Astrocyte (in vitro differentiated cells and primary cell): Measurements from ENCODE around the gene FGF9. TPM values are rescaled to one million over a fixed set of nuclear protein-coding genes. Genes with fewer than 3 reads are reported as not detected.

Experiments used
- DNase-seq: peaks from one replicate; pipeline ENCODE4 v3.0.0-alpha.2; 2010; ENCODE audit warnings: low read depth
- FAIRE-seq: peaks from 2 replicates; lab custom pipeline; 2011; peaks lifted over from hg19 to GRCh38; lab: Jason Lieb, UNC
- H2AFZ ChIP-seq: 2 replicates; pipeline ENCODE4 v1.6.0; 2012; ENCODE audit warnings: low read depth, low read length, inconsistent platforms
- H3K27ac ChIP-seq: 2 replicates; pipeline ENCODE4 v1.5.1; 2011; ENCODE audit warnings: low read depth, low read length, inconsistent platforms
- H3K27me3 ChIP-seq: 2 replicates; pipeline ENCODE4 v1.6.0; 2011; ENCODE audit warnings: low read length, inconsistent platforms; ENCODE audit not compliant: insufficient read depth
- H3K36me3 ChIP-seq: 2 replicates; pipeline ENCODE4 v1.5.1; 2011; ENCODE audit warnings: low read length, inconsistent platforms; ENCODE audit not compliant: insufficient read depth
- H3K4me1 ChIP-seq: 2 replicates; pipeline ENCODE4 v1.5.1; 2011; ENCODE audit warnings: low read length, inconsistent platforms; ENCODE audit not compliant: insufficient read depth
- H3K4me2 ChIP-seq: 2 replicates; pipeline ENCODE4 v1.6.0; 2012; ENCODE audit warnings: low read length, inconsistent platforms
- H3K4me3 ChIP-seq: 2 replicates; pipeline ENCODE4 v1.5.1; 2011; ENCODE audit warnings: low read depth, mild to moderate bottlenecking, low read length, inconsistent platforms; ENCODE audit not compliant: insufficient read depth
- H3K79me2 ChIP-seq: 2 replicates; pipeline ENCODE4 v1.6.0; 2012; ENCODE audit warnings: mild to moderate bottlenecking, low read length, inconsistent platforms; ENCODE audit not compliant: insufficient read depth
- H3K9ac ChIP-seq: 2 replicates; pipeline ENCODE4 v1.6.0; 2012; ENCODE audit warnings: mild to moderate bottlenecking, low read length, inconsistent platforms
- H3K9me3 ChIP-seq: 2 replicates; pipeline ENCODE4 v1.5.1; 2012; ENCODE audit warnings: low read depth, mild to moderate bottlenecking, low read length, inconsistent platforms; ENCODE audit not compliant: insufficient read depth
- H4K20me1 ChIP-seq: 2 replicates; pipeline ENCODE4 v1.6.0; 2012; ENCODE audit warnings: low read length, inconsistent platforms; ENCODE audit not compliant: insufficient read depth
- H3K27ac Mint-ChIP-seq: one replicate; pipeline ENCODE4 v1.8.0; 2021; ENCODE audit warnings: mild to moderate bottlenecking, mixed read lengths; ENCODE audit not compliant: unreplicated experiment
- H3K27me3 Mint-ChIP-seq: one replicate; pipeline ENCODE4 v1.8.0; 2021; ENCODE audit warnings: low read depth, mixed read lengths; ENCODE audit not compliant: unreplicated experiment
- H3K36me3 Mint-ChIP-seq: one replicate; pipeline ENCODE4 v1.8.0; 2021; ENCODE audit warnings: low read depth, mixed read lengths; ENCODE audit not compliant: unreplicated experiment
- H3K4me1 Mint-ChIP-seq: one replicate; pipeline ENCODE4 v1.8.0; 2021; ENCODE audit warnings: low read depth, mixed read lengths; ENCODE audit not compliant: unreplicated experiment
- H3K4me3 Mint-ChIP-seq: one replicate; pipeline ENCODE4 v1.8.0; 2021; ENCODE audit warnings: mild to moderate bottlenecking, moderate library complexity, mixed read lengths; ENCODE audit not compliant: unreplicated experiment
- H3K9me3 Mint-ChIP-seq: one replicate; pipeline ENCODE4 v1.8.0; 2021; ENCODE audit warnings: mild to moderate bottlenecking, mixed read lengths; ENCODE audit not compliant: unreplicated experiment
- CTCF ChIP-seq: IDR thresholded peaks from 2 replicates; pipeline ENCODE4 v1.5.1; 2011; ENCODE audit warnings: low read depth, mild to moderate bottlenecking, inconsistent platforms, low read length, moderate library complexity; ENCODE audit not compliant: insufficient read depth
- EZH2 ChIP-seq: IDR thresholded peaks from 2 replicates; pipeline ENCODE4 v1.6.1; 2012; ENCODE audit warnings: mild to moderate bottlenecking, low read length, inconsistent platforms; ENCODE audit not compliant: insufficient read depth
- total RNA-seq: library from RNA; stranded (reverse); gene quantifications from 2 replicates; pipeline ENCODE4 v1.2.1, GENCODE V29; 2021

The FGF9 gene
- total RNA-seq, 1 donor from 2014 or later, result 0.27 TPM

- no peaks in the 10 kb centered on the region for H3K79me2 ChIP-seq
- H3K4me1 Mint-ChIP-seq, result no peaks in the 10 kb centered on the region
- no peak overlapping the region for H3K4me3 ChIP-seq
- H3K9me3 Mint-ChIP-seq, result peaks cover 2% of the 10 kb centered on the region
- peak overlapping the region; percentile 67 for H3K4me2 ChIP-seq
- peak overlapping the region; percentile 41 for H2AFZ ChIP-seq
- no peak for TF ChIP-seq CTCF
- TF ChIP-seq EZH2, result no peak
- no peaks in the 10 kb centered on the region for H3K9me3 ChIP-seq
- H3K4me1 ChIP-seq, result peaks cover 3% of the 10 kb centered on the region
- no peaks in the 10 kb centered on the region for H4K20me1 ChIP-seq
- no peak overlapping the region for H3K27ac Mint-ChIP-seq
- no peak overlapping the region for H3K9ac ChIP-seq
- FAIRE-seq, result no peak
- no peak overlapping the region for H3K4me3 Mint-ChIP-seq
- DNase-seq, result no peak
- no peak overlapping the region for H3K27ac ChIP-seq
- H3K27me3 ChIP-seq, result no peaks in the 10 kb centered on the region
- H3K36me3 Mint-ChIP-seq, result no peaks in the 10 kb centered on the region
- peaks cover 14% of the 10 kb centered on the region for H3K27me3 Mint-ChIP-seq
- H3K36me3 ChIP-seq, result no peaks in the 10 kb centered on the region
Measured at GRCh38 chr13:21735701-21736401, 65.0 kb downstream of the FGF9 start.

- Histone ChIP-seq H3K27ac (no peak overlapping the region), H3K36me3 (no peaks in the 10 kb centered on the region), H3K27me3 (no peaks in the 10 kb centered on the region), H4K20me1 (no peaks in the 10 kb centered on the region), H3K4me1 (peaks cover 3% of the 10 kb centered on the region), H3K79me2 (no peaks in the 10 kb centered on the region), H3K4me3 (no peak overlapping the region), H3K4me2 (no peak overlapping the region), H3K9me3 (no peaks in the 10 kb centered on the region), H2AFZ (no peak overlapping the region), H3K9ac (no peak overlapping the region)
- FAIRE-seq (no peak), DNase-seq (no peak)
- H3K27me3 Mint-ChIP-seq, result peaks cover 18% of the 10 kb centered on the region
- H3K4me1 Mint-ChIP-seq, result no peaks in the 10 kb centered on the region
- TF ChIP-seq CTCF (no peak), EZH2 (no peak)
- H3K9me3 Mint-ChIP-seq, result no peaks in the 10 kb centered on the region
- no peak overlapping the region for H3K4me3 Mint-ChIP-seq
- no peak overlapping the region for H3K27ac Mint-ChIP-seq
- H3K36me3 Mint-ChIP-seq, result no peaks in the 10 kb centered on the region
Measured at GRCh38 chr13:21736926-21737325, 66.1 kb downstream of the FGF9 start.

- H3K36me3 Mint-ChIP-seq, result no peaks in the 10 kb centered on the region
- H3K9me3 Mint-ChIP-seq, result no peaks in the 10 kb centered on the region
- no peak overlapping the region for H3K27ac ChIP-seq
- H3K4me1 Mint-ChIP-seq, result no peaks in the 10 kb centered on the region
- H3K36me3 ChIP-seq, result no peaks in the 10 kb centered on the region
- no peaks in the 10 kb centered on the region for H3K9me3 ChIP-seq
- DNase-seq, result no peak
- H3K4me3 ChIP-seq, result no peak overlapping the region
- peaks cover 18% of the 10 kb centered on the region for H3K27me3 Mint-ChIP-seq
- H4K20me1 ChIP-seq, result no peaks in the 10 kb centered on the region
- no peak for FAIRE-seq
- H3K4me2 ChIP-seq, result no peak overlapping the region
- peaks cover 3% of the 10 kb centered on the region for H3K4me1 ChIP-seq
- H3K9ac ChIP-seq, result no peak overlapping the region
- no peaks in the 10 kb centered on the region for H3K27me3 ChIP-seq
- no peak overlapping the region for H2AFZ ChIP-seq
- H3K27ac Mint-ChIP-seq, result no peak overlapping the region
- no peak for TF ChIP-seq EZH2
- TF ChIP-seq CTCF, result no peak
- H3K79me2 ChIP-seq, result no peaks in the 10 kb centered on the region
- H3K4me3 Mint-ChIP-seq, result no peak overlapping the region
Measured at GRCh38 chr13:21738630-21739029, 67.8 kb downstream of the FGF9 start.
